B cell (primary cell): Measurements from ENCODE around the gene PUS10. TPM values are rescaled to one million over a fixed set of nuclear protein-coding genes. Genes with fewer than 3 reads are reported as not detected.
"Not testable (repeated sequence)": the region's sequence is repeated elsewhere in the genome, so short reads cannot be mapped to it uniquely, and the experiment has no call there.

Experiments
- ATAC-seq: fragments of 200-7000 bp; cut with Tn5 transposase; one replicate; pipeline ENCODE4 v1.10.0; 2021; ENCODE audit warnings: low read depth, mild to moderate bottlenecking, moderate number of reproducible peaks, moderate library complexity
- CTCF ChIA-PET: fragments of 350-600 bp; sonication (Branson Sonifier 250); formaldehyde crosslinking; loops from one replicate; lab custom pipeline; 2021; ENCODE audit warnings: antibody characterized with exemption, inconsistent platforms; lab: Charles Lee
- POLR2A ChIA-PET: fragments of 350-600 bp; sonication (Branson Sonifier 250); formaldehyde crosslinking; loops from one replicate; lab custom pipeline; 2021; ENCODE audit warnings: antibody characterized with exemption; lab: Charles Lee
- DNase-seq: peaks from one replicate; pipeline ENCODE4 v3.0.0; 2013
- H2AFZ ChIP-seq: 2 replicates; pipeline ENCODE4 v1.6.1; 2012; ENCODE audit warnings: mild to moderate bottlenecking, low read depth, low read length; ENCODE audit not compliant: insufficient read depth, poor library complexity, severe bottlenecking
- H3K27ac ChIP-seq, 2 donors: 1 replicate in 1 of 2; 2 replicates in 1 of 2; pipeline ENCODE4 v1.5.1; 2012 to 2013; ENCODE audit warnings: low read length in 2 of 2, mild to moderate bottlenecking in 2 of 2, moderate library complexity in 1 of 2
- H3K27me3 ChIP-seq, 4 experiments: fragments of 200-600 bp in 1 of 4; sonication (generic) in 1 of 4; replicated peaks in 1 of 4; 1 replicate in 2 of 4; 2 replicates in 2 of 4; pipeline versions ENCODE4 v1.6.1 to v1.7.0; 2013 to 2016; ENCODE audit warnings: low read length in 3 of 4, mild to moderate bottlenecking in 2 of 4, mixed read lengths in 1 of 4, moderate library complexity in 1 of 4; ENCODE audit not compliant: insufficient read depth in 4 of 4, control insufficient read depth in 3 of 4; ENCODE audit errors: control extremely low read depth in 1 of 4
- H3K36me3 ChIP-seq, 2 experiments: replicated peaks in 1 of 2; 1 replicate in 1 of 2; 2 replicates in 1 of 2; pipeline versions ENCODE4 v1.6.1 to v1.7.1; 2013; ENCODE audit warnings: low read length in 1 of 2; ENCODE audit not compliant: insufficient read depth in 2 of 2, control insufficient read depth in 1 of 2; ENCODE audit errors: control extremely low read depth in 1 of 2, extremely low read depth in 1 of 2
- H3K4me1 ChIP-seq, 2 donors: fragments of 200-600 bp in 1 of 2; sonication (generic) in 1 of 2; 1 replicate in 1 of 2; 2 replicates in 1 of 2; pipeline versions ENCODE4 v1.5.1 to v1.6.1; 2013 to 2017; ENCODE audit warnings: low read length in 2 of 2; ENCODE audit not compliant: control insufficient read depth in 2 of 2, insufficient read depth in 2 of 2
- H3K4me2 ChIP-seq: replicated peaks from 2 replicates; pipeline ENCODE3; 2012; ENCODE audit warnings: mild to moderate bottlenecking, low read depth, low read length; ENCODE audit not compliant: poor library complexity, severe bottlenecking
- H3K4me3 ChIP-seq, 5 experiments: fragments of 200-600 bp in 1 of 5; sonication (generic) in 1 of 5; 1 replicate in 3 of 5; 2 replicates in 2 of 5; pipeline versions ENCODE4 v1.5.1 to v1.7.0; 2011 to 2016; ENCODE audit warnings: low read length in 4 of 5, mild to moderate bottlenecking in 4 of 5, low read depth in 2 of 5, control low read depth in 1 of 5, moderate library complexity in 1 of 5; ENCODE audit not compliant: insufficient read depth in 1 of 5; ENCODE audit errors: control extremely low read depth in 1 of 5, extremely low read depth in 1 of 5
- H3K79me2 ChIP-seq: fragments of 200-600 bp; sonication (generic); one replicate; pipeline ENCODE4 v1.6.0; 2016; ENCODE audit warnings: low read length; ENCODE audit not compliant: control insufficient read depth, insufficient read depth
- H3K9ac ChIP-seq: fragments of 200-600 bp; sonication (generic); 2 replicates; pipeline ENCODE4 v1.6.1; 2017; ENCODE audit warnings: mild to moderate bottlenecking, low read length, moderate library complexity
- H3K9me3 ChIP-seq, 3 donors: one replicate each; pipeline versions ENCODE4 v1.6.1 to v1.7.1; 2013; ENCODE audit warnings: low read length in 2 of 3; ENCODE audit not compliant: control insufficient read depth in 2 of 3, insufficient read depth in 1 of 3; ENCODE audit errors: control extremely low read depth in 1 of 3
- H4K20me1 ChIP-seq: 2 replicates; pipeline ENCODE4 v1.6.0; 2012; ENCODE audit warnings: mild to moderate bottlenecking, low read length; ENCODE audit not compliant: insufficient read depth, control insufficient read depth, poor library complexity, severe bottlenecking
- H3K27ac Mint-ChIP-seq: one replicate; pipeline ENCODE4 v1.8.0; 2021; ENCODE audit warnings: mixed read lengths
- H3K27me3 Mint-ChIP-seq: one replicate; pipeline ENCODE4 v1.8.0; 2021; ENCODE audit warnings: mixed read lengths
- H3K4me1 Mint-ChIP-seq: one replicate; pipeline ENCODE4 v1.8.0; 2021; ENCODE audit warnings: mixed read lengths
- H3K4me3 Mint-ChIP-seq: one replicate; pipeline ENCODE4 v1.8.0; 2021; ENCODE audit warnings: mixed read lengths
- H3K9me3 Mint-ChIP-seq: one replicate; pipeline ENCODE4 v1.8.0; 2022; ENCODE audit warnings: mixed read lengths; ENCODE audit not compliant: insufficient read depth
- CTCF ChIP-seq: fragments of 200-600 bp; IDR thresholded peaks from one replicate; pipeline ENCODE4 v1.8.0; 2022; ENCODE audit warnings: antibody characterized with exemption, mild to moderate bottlenecking
- EZH2 ChIP-seq: IDR thresholded peaks from 2 replicates; pipeline ENCODE4 v1.6.1; 2012; ENCODE audit warnings: borderline replicate concordance, low read depth, mild to moderate bottlenecking, moderate library complexity, low read length; ENCODE audit not compliant: insufficient read depth, poor library complexity, severe bottlenecking
- WGBS: methylation state at CpG from one replicate; pipeline ENCODE4 v1.1.5; 2013; ENCODE audit warnings: missing lambda C conversion rate; ENCODE audit not compliant: insufficient coverage; 5-methylcytosine and 5-hydroxymethylcytosine counted together
- intact Hi-C: fragments of 100-400 bp; cut with micrococcal nuclease; formaldehyde crosslinking; loops from one replicate; pipeline ENCODE4 v1.10.0; 2022
- polyA plus RNA-seq: library from polyadenylated mRNA; depleted of rRNA; stranded (reverse); fragments of >200 nt; gene quantifications from 2 replicates; pipeline ENCODE4 v1.2.3, GENCODE V29; 2012
- total RNA-seq, 2 donors: library from RNA; stranded (reverse); fragments of 120-200 nt in 1 of 2; gene quantifications; 1 replicate in 1 of 2; 2 replicates in 1 of 2; pipeline versions ENCODE4 v1.2.3 to v1.2.4, GENCODE V29; 2013 to 2022

PUS10 gene
- total and polyA plus RNA-seq, 2 donors (not counting 1 experiment from before 2014, with no cell fraction given) = 3.2 to 7.1 TPM

- Histone ChIP-seq H3K4me3 (no peak overlapping the region), H3K9me3 (no peaks in the 10 kb centered on the region), H3K27me3 (no peaks in the 10 kb centered on the region), H3K4me1 (no peaks in the 10 kb centered on the region), H4K20me1 (peaks cover 35% of the 10 kb centered on the region), H3K4me2 (no peak overlapping the region), H3K9ac (no peak overlapping the region), H3K79me2 (peaks cover 87% of the 10 kb centered on the region), H2AFZ (no peak overlapping the region), H3K27ac (no peak overlapping the region), H3K36me3 (peaks cover 11 to 77% of the 10 kb centered on the region in 2 experiments)
- TF ChIP-seq EZH2 (no peak), CTCF (no peak)
- no peaks in the 10 kb centered on the region for H3K27me3 Mint-ChIP-seq
- ChIA-PET CTCF (interaction anchor here (0.9 kb wide), 1 partner anchor 101 kb away, joined by 3 read pairs; no protein-coding TSS in a partner anchor), POLR2A (no interaction called here)
- peaks cover 17% of the 10 kb centered on the region for H3K4me1 Mint-ChIP-seq
- intact Hi-C loops = no loop called here
- no peak overlapping the region for H3K4me3 Mint-ChIP-seq
- no peak overlapping the region for H3K27ac Mint-ChIP-seq
- DNase-seq (no peak), ATAC-seq (no peak)
- 100% methylated on average over 1 of the region's 2 CpGs for WGBS
- H3K9me3 Mint-ChIP-seq = no peaks in the 10 kb centered on the region
Measured at GRCh38 chr2:60906395-60906794, 111.7 kb downstream of the PUS10 start.

- Histone ChIP-seq H3K36me3 (peaks cover 11 to 82% of the 10 kb centered on the region in 2 experiments), H3K79me2 (peaks cover 87% of the 10 kb centered on the region), H4K20me1 (peaks cover 35% of the 10 kb centered on the region)
- H3K4me3 Mint-ChIP-seq, intact Hi-C loops, CTCF ChIA-PET, H3K9ac ChIP-seq, H3K4me2 ChIP-seq, H3K27ac ChIP-seq, H3K9me3 ChIP-seq, DNase-seq, H2AFZ ChIP-seq, H3K4me1 ChIP-seq, H3K9me3 Mint-ChIP-seq, H3K27me3 Mint-ChIP-seq, H3K4me3 ChIP-seq, POLR2A ChIA-PET, H3K27me3 ChIP-seq, ATAC-seq: not testable (repeated sequence)
- Mint-ChIP-seq H3K4me1 (peaks cover 16% of the 10 kb centered on the region), H3K27ac (peak overlapping the region; percentile 15)
- 80% methylated on average over 1 of the region's 5 CpGs for WGBS
Measured at GRCh38 chr2:60905867-60906266, 112.2 kb downstream of the PUS10 start.

- H3K9ac ChIP-seq, DNase-seq, intact Hi-C loops, ATAC-seq, H3K9me3 ChIP-seq, H3K4me3 ChIP-seq, H3K27me3 ChIP-seq, H3K27me3 Mint-ChIP-seq, POLR2A ChIA-PET, H3K4me3 Mint-ChIP-seq, H2AFZ ChIP-seq, H3K27ac ChIP-seq, H3K9me3 Mint-ChIP-seq, H3K4me2 ChIP-seq: not testable (repeated sequence)
- Histone ChIP-seq H3K36me3 (peaks cover 2 to 93% of the 10 kb centered on the region in 2 experiments), H3K4me1 (peaks cover 11 to 15% of the 10 kb centered on the region in 2 donors), H3K79me2 (peaks cover 88% of the 10 kb centered on the region), H4K20me1 (peaks cover 50% of the 10 kb centered on the region)
- CTCF ChIA-PET = interaction anchor here (0.9 to 3.8 kb wide), 3 partner anchors 9 to 102 kb away, joined by 3 to 14 read pairs (median 3); no protein-coding TSS in a partner anchor
- WGBS = 100% methylated on average over 2 of the region's 6 CpGs
- Mint-ChIP-seq H3K27ac (peak overlapping the region; percentile 34), H3K4me1 (peaks cover 36% of the 10 kb centered on the region)
Measured at GRCh38 chr2:60901296-60901695, 116.8 kb downstream of the PUS10 start.
